ENCODE measurements around the gene KCNG2. TPM values are rescaled to one million over a fixed set of nuclear protein-coding genes. Genes with fewer than 3 reads are reported as not detected.

Gene KCNG2
- total RNA-seq, 4 donors from 2014 or later = 0.41 to 6.7 TPM; not detected in 2

- Histone ChIP-seq H3K9me3 (no peaks in the 10 kb centered on the region), H3K27me3 (no peaks in the 10 kb centered on the region), H3K4me3 (no peak overlapping the region), H3K36me3 (peaks cover 0 to 20% (median 5%) of the 10 kb centered on the region in 4 donors), H3K4me1 (no peaks in the 10 kb centered on the region), H3K27ac (no peak overlapping the region)
- no peak for TF ChIP-seq CTCF (IDR thresholded peaks at IDR 0.05)
- no peak for TF ChIP-seq POLR2A (IDR thresholded peaks at IDR 0.05)
- TF ChIP-seq POLR2AphosphoS5 (IDR thresholded peaks at IDR 0.05) = no peak
- TF ChIP-seq EP300 (IDR thresholded peaks at IDR 0.05; ENCODE audit: low read depth) = no peak
- in situ Hi-C loops (cut with MboI; ENCODE audit: low pct_ligation_motif_present in 1 of 4, low pct_unique_long_range_greater_than_20kb in 1 of 4, low sequenced_read_pairs in 3 of 4) = no loop called here
- 95 to 100% methylated on average over 3 to 25 of the region's 25 CpGs for WGBS, 2 donors (ENCODE audit: low coverage in 1 of 2)
- peak; percentile 3 for DNase-seq
- intact Hi-C loops (cut with DNase I; ENCODE audit: low total_unique reads) = no loop called here
Measured at GRCh38 chr18:79917853-79918614, 120.3 kb downstream of the KCNG2 start.

GRCh38 chr18:79918615-79919011 lies 120.9 kb downstream of the KCNG2 start:
- Histone ChIP-seq H3K9me3 (no peaks in the 10 kb centered on the region), H3K27ac (no peak overlapping the region), H3K4me3 (no peak overlapping the region), H3K27me3 (no peaks in the 10 kb centered on the region), H3K36me3 (peaks cover 0 to 20% (median 5%) of the 10 kb centered on the region in 4 donors), H3K4me1 (no peaks in the 10 kb centered on the region)
- 95% methylated on average over 20 of the region's 20 CpGs; no CpG with 5 or more reads in 1 of the 2 donors for WGBS, 2 donors (ENCODE audit: low coverage in 1 of 2)
- intact Hi-C loops (cut with DNase I; ENCODE audit: low total_unique reads) = no loop called here
- no peak for TF ChIP-seq POLR2A (IDR thresholded peaks at IDR 0.05)
- TF ChIP-seq EP300 (IDR thresholded peaks at IDR 0.05; ENCODE audit: low read depth) = no peak
- TF ChIP-seq POLR2AphosphoS5 (IDR thresholded peaks at IDR 0.05) = no peak
- no peak for TF ChIP-seq CTCF (IDR thresholded peaks at IDR 0.05)
- peak; percentile 5 for DNase-seq
- in situ Hi-C loops (cut with MboI; ENCODE audit: low pct_ligation_motif_present in 1 of 4, low pct_unique_long_range_greater_than_20kb in 1 of 4, low sequenced_read_pairs in 3 of 4) = no loop called here

- Histone ChIP-seq H3K27me3 (no peaks in the 10 kb centered on the region), H3K9me3 (no peaks in the 10 kb centered on the region), H3K36me3 (peaks cover 0 to 20% (median 5%) of the 10 kb centered on the region in 4 donors), H3K4me1 (no peaks in the 10 kb centered on the region), H3K4me3 (no peak overlapping the region), H3K27ac (no peak overlapping the region)
- intact Hi-C loops (cut with DNase I; ENCODE audit: low total_unique reads) = no loop called here
- TF ChIP-seq POLR2AphosphoS5 (IDR thresholded peaks at IDR 0.05) (no peak), CTCF (IDR thresholded peaks at IDR 0.05) (no peak), POLR2A (IDR thresholded peaks at IDR 0.05) (no peak), EP300 (IDR thresholded peaks at IDR 0.05; ENCODE audit: low read depth) (no peak)
- 98% methylated on average over 19 of the region's 19 CpGs; no CpG with 5 or more reads in 1 of the 2 donors for WGBS, 2 donors (ENCODE audit: low coverage in 1 of 2)
- DNase-seq = peak; percentile 5
- in situ Hi-C loops (cut with MboI; ENCODE audit: low pct_ligation_motif_present in 1 of 4, low pct_unique_long_range_greater_than_20kb in 1 of 4, low sequenced_read_pairs in 3 of 4) = no loop called here
Measured at GRCh38 chr18:79919089-79919488, 121.4 kb downstream of the KCNG2 start.

- no peak for TF ChIP-seq CTCF (IDR thresholded peaks at IDR 0.05)
- TF ChIP-seq POLR2A (IDR thresholded peaks at IDR 0.05) = no peak
- no peak for TF ChIP-seq POLR2AphosphoS5 (IDR thresholded peaks at IDR 0.05)
- TF ChIP-seq EP300 (IDR thresholded peaks at IDR 0.05; ENCODE audit: low read depth) = no peak
Measured at GRCh38 chr18:79921984-79922965, 124.5 kb downstream of the KCNG2 start.

More at GRCh38 chr18:79921984-79922965, 124.5 kb downstream of the KCNG2 start:
- H3K27ac ChIP-seq = no peak overlapping the region
- H3K27me3 ChIP-seq = no peaks in the 10 kb centered on the region
- H3K4me3 ChIP-seq = no peak overlapping the region
- H3K36me3 ChIP-seq = peaks cover 0 to 16% (median 5%) of the 10 kb centered on the region in 4 donors
- intact Hi-C loops (cut with DNase I; ENCODE audit: low total_unique reads) = no loop called here
- in situ Hi-C loops (cut with MboI; ENCODE audit: low pct_ligation_motif_present in 1 of 4, low pct_unique_long_range_greater_than_20kb in 1 of 4, low sequenced_read_pairs in 3 of 4) = no loop called here
- no peaks in the 10 kb centered on the region for H3K9me3 ChIP-seq
- WGBS, 2 donors (ENCODE audit: low coverage in 1 of 2) = 94 to 95% methylated on average over 17 to 24 of the region's 24 CpGs
- no peak for DNase-seq
- H3K4me1 ChIP-seq = no peaks in the 10 kb centered on the region

Data from transverse colon (tissue), 4 donors.